ENCODE data around the gene ARHGAP15.

The ARHGAP15 gene

DNA sequence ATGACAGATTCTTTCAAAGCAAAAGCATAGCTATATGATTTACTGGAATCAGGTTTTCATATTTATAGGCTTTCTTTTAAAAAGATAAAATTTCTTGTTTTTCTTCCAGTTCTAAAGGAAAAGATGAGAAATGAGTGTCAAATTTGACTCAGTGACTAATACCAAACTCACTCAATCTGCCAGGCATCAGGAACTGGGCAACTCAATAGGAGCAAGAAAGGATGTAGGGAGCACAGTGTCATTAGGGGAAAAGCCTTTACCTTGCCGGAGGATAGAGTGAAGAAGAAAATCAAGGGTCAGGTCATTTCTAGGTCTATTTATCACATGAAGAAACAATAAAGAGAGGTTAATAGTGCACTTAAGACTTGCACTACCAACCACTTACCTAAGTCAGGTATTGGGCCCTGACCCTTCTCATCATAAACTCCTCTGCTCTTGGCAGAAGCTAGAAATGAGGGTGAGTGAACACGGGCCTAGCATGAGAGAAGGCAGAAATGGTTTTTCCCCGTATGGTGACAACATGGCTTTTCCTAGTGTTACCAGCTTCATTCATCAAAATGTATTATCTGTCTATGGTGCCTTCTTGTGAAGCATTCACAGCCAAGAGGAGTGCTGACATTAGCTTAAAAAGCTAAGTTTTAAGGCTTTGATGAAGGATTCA, 151.0 kb downstream of the ARHGAP15 start:
- no peak for DNase-seq

DNA sequence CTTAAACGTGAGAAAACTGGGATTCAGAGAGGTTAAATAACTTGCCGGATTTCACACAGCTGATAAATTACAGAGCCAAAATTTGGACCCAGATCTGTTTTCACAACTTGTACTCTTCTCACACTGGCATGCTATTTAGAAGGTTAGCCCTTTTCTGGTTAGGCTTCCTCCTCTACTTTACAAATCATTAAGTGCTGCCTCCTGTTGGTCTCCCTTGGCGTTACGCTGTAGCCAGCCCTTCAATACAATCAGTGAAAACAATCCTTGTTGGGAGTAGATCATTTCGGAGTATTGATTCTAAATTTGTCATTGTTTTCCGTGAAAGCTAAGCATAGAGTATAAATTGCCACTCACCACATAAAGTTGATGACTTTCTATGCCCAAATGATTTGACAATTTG, 153.5 kb downstream of the ARHGAP15 start:
- peak; percentile 17 for DNase-seq

DNA sequence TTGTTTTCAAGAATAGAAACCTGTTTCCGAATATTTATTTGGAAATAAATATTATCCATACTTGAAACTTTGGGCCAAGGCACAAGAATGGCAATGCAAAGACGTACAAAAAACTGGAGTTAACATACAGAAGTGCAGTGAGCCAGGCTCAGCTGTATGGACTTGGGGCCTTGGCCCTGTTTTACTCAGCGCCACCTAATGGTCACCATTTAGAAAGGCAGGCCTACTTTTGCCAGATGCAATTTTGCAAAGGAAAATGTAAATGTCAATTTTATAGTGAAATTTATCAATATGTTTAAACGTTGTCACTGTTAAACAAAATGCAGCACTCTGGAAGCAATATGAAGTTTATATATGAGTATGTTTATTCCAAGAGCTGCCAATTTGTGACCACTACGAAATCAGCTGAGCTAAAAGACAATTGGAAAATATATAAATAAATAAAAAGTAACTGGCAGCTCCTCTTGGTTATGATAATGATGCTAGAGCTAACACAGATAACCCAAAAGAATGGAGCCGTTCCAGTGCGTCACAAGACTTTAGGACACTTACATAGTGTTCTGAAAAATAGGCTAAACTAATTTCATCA, 155.0 kb downstream of the ARHGAP15 start:
- DNase-seq: peak; percentile 16

DNA sequence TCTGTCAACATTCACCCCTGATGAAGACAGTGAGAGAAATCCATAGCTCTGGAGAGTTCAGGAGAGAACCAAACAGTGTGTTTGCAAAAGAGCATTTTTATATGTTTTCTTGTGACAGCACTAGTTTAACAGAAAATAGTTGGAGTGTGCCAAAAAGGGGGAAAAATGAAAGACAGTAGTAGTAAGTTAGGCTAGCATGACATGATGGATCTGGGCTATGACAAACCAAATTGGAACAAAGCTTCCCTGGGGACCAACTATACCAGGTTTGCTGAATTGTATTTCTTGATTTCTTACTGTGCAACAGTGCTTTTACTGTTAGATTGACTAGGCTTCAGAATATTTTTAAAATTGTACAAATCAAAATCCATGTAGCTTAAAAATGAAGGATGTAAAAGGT, 159.8 kb downstream of the ARHGAP15 start:
- DNase-seq: no peak

- no peak for DNase-seq
Observed at GRCh38 chr2:143290221-143290620, 161.0 kb downstream of the ARHGAP15 start.

DNA sequence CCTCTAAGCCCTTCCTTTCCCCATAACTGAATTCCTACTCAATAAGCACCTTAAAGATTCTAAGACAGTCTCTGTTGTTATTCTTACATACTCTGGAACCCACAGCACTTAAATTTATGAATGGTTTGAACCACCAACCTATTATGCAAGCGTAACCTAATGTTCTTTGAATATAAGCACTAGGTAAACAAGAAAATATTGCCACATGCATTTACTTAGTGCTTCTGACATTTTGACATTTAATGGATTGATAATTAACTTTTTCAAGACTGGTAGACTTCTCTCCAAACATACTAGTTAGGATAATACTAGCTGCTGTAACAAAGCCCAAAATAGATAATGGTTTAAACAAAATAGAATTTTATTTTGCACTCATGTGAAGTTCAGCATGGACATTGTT, 164.8 kb downstream of the ARHGAP15 start:
- DNase-seq: no peak

DNA sequence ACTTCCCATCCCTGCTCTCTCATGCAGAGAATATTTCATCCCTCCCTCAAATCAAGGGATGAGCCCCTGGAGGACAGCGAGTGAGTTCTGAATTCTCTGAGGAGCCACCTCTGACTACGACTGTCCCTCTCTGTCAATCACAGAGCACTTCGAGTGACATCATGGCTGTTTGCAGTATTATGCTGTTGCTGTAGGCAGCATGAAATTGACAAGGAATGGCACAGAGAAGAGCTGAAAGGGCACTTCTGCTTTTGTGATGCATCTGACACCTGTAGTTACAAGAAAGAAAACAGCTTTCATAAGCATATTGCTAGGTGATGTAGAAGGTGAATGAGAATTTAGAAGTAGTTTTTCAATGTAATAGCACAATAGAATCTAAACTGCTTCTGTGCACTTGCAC, 166.9 kb downstream of the ARHGAP15 start:
- no peak for DNase-seq

GRCh38 chr2:143297182-143297581, 168.0 kb downstream of the ARHGAP15 start:
- DNase-seq: no peak

DNA sequence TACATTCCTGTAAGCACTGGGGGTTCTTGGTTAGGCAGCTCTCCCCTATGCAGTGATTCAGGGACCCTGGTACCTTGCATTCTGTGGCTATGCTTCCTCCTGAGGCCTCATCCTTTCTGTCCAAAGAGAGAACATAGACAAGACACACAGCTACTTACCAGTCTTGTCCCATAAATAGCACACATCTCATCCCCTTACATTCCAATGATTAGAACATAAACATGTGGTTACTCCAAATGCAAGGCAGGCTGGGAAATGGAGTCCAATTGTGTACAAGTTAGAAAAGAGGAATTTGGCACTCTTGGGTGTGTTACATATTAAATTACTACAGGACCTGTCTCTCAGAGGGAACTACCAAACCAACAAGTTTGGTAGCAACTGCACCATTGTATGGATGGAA, 171.3 kb downstream of the ARHGAP15 start:
- DNase-seq: no peak

DNA sequence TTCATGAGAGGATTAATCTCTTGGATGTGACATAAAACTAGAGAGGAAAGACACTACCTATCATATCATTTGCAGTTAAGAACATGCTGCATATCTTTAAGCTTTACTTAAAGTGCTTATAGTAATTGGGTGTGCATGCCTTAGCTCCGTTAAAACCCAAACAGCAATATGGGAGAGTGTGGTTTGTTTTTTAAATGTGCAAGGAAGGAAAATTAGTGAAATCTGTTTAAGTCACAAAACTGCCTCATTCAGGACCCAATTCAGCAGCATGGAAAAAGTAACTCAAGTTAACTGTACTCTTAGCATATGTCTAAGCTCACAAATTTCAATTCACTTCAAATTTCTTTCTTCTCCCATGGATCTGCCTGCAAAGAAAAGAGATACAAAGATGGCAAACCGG, 182.2 kb downstream of the ARHGAP15 start:
- DNase-seq: no peak

DNA sequence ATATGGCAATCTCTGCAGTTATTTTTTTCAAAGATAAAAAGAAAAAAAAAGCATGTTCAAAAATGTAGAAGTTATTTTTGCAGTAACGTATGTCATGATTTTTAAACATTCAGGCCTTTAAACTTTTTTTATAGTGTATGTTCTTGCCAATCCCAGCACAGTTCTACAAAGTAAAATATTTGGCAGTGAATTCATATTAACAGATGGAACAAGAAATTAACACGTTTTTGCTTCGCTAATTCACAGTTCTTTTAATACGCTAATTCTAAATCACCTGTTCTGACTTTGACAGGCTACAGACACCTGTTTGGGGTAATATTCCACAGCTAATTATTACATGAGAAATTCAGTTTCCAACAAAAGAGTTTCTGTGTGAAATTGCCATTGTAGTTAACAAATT, 183.2 kb downstream of the ARHGAP15 start:
- DNase-seq: no peak

- no peak for DNase-seq
Observed at GRCh38 chr2:143313861-143314260, 184.6 kb downstream of the ARHGAP15 start.

DNA sequence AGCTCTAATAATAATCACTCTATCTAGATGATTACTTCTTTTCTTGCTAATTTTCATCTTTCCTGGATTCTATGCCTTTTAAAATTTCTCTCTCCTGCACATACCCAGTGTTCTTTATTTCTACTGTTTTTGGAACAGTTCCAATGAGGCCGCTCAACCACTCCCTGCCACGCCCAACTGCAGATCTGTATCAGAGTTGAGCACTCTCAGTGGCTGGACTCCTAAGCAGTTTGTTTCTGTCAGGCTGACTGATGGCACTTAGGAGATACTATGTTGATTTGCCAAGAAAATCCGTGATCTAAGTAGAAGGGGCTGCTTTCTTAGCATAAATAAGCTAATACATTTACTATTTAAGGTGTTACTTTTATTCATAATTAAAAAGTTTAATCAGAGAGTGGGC, 192.8 kb downstream of the ARHGAP15 start:
- DNase-seq: no peak

GRCh38 chr2:143329288-143329687, 200.1 kb downstream of the ARHGAP15 start:
- DNase-seq: no peak

GRCh38 chr2:143333168-143333791, 204.1 kb downstream of the ARHGAP15 start:
- no peak for DNase-seq

GRCh38 chr2:143333847-143334246, 204.6 kb downstream of the ARHGAP15 start:
- no peak for DNase-seq

DNA sequence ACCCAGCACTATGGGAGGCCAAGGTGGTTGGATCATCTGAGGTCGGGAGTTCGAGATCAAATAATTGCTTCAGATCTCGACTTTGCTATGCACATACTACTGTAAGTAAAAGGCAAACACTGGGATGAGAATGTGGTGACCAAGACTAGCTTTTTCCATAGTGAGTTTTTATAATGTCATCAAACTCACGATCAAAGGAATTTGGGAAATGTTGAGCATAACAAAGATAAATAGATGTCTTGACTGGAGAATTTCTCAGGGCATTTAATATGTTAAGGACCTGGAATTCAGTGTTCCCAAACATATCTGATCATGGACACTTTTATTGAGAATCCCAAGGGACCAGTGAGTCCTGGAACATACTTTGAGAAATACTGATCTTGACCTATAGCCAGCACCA, 205.6 kb downstream of the ARHGAP15 start:
- no peak for DNase-seq

DNA sequence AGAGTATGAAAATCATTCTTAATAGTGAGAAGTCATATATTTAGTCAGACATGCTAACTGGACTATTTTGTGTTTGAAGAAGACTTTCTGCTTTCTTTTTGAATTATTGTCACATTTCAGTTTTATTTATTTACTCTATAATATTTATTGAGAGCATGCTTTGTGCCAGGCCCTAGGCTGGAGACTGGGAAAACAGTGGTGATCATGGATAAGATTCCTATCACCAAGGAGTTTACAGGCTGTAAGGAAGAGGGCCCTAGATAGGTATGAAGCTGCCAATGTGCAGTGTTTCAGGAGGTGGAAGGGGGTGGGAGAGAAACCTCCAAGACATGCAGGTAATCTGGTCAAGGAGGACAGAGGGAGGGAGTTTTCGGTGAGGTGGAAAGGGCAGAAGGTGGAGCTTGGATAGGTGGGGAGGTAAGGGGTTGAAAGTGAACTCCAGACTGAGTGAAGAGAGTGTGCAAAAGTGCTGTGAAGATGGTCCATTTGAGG, 207.5 kb downstream of the ARHGAP15 start:
- DNase-seq: no peak

GRCh38 chr2:143341478-143341877, 212.3 kb downstream of the ARHGAP15 start:
- DNase-seq: no peak

- DNase-seq: no peak
Observed at GRCh38 chr2:143344780-143345179, 215.6 kb downstream of the ARHGAP15 start.

GRCh38 chr2:143345887-143346787, 216.9 kb downstream of the ARHGAP15 start:
- DNase-seq: no peak

DNA sequence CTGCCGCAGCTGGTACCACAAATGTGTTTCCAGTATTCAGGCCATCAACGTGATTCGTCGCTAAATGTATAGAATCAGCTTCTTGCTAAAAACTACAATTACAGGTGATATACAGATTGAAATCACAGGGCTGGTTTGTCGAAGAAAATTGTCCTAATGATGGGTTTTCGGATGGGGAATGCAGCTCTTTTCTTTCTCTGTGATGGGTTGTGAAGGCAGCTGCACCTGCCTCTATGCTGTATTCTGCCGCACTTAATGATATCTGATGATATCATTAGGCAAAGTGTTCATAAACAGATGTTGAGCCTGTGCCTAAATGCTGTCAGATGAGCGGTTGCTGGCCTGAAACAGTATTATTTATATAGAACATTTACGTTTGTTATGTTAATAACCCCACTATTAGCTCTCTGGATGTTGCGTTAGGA, 218.1 kb downstream of the ARHGAP15 start:
- DNase-seq: no peak

GRCh38 chr2:143347901-143348414, 218.7 kb downstream of the ARHGAP15 start:
- no peak for DNase-seq

Data from activated naive CD4-positive, alpha-beta T cell treated with anti-CD3 and anti-CD28 coated beads, Interleukin-2, amount 50 U/mL, for 16 hours (primary cell).